Caco-2 (cell line): ENCODE data around the gene GALNT18. TPM values are rescaled to one million over a fixed set of nuclear protein-coding genes. Genes with fewer than 3 reads are reported as not detected.

ENCODE experiments used
- BruUV-seq: library from RNA; stranded (reverse); fragments of 400-500 nt; replicated peaks from 2 replicates; lab custom pipeline; 2021; lab: Mats Ljungman, UMichigan
- CTCF ChIA-PET: fragments of 300-600 bp; sonication (Branson Sonifier 250); formaldehyde crosslinking; loops from one replicate; lab custom pipeline; 2022; ENCODE audit warnings: antibody characterized with exemption; lab: Charles Lee
- POLR2A ChIA-PET: fragments of 300-600 bp; sonication (Branson Sonifier 250); formaldehyde crosslinking; loops from one replicate; lab custom pipeline; 2022; ENCODE audit warnings: antibody characterized with exemption; lab: Charles Lee
- DNase-seq, 2 experiments: peaks; one replicate each; pipeline versions ENCODE4 v3.0.0 to v3.0.0-alpha.2; 2020 to 2022
- H3K27me3 ChIP-seq: replicated peaks from 2 replicates; pipeline ENCODE4 v1.6.0; 2011; ENCODE audit warnings: low read length; ENCODE audit not compliant: control insufficient read depth, insufficient read depth
- H3K36me3 ChIP-seq: 2 replicates; pipeline ENCODE4 v1.5.1; 2011; ENCODE audit warnings: low read length; ENCODE audit not compliant: control insufficient read depth, insufficient read depth
- H3K4me1 ChIP-seq: fragments of 250-450 bp; sonication (Bioruptor Pico); 2 replicates; pipeline ENCODE4 v1.5.1; 2020; ENCODE audit warnings: mild to moderate bottlenecking
- H3K4me3 ChIP-seq: 2 replicates; pipeline ENCODE4 v1.5.1; 2011; ENCODE audit warnings: low read depth, mild to moderate bottlenecking, control low read depth, low read length
- H3K9me3 ChIP-seq: fragments of 250-450 bp; sonication (Bioruptor Pico); 2 replicates; pipeline ENCODE4 v1.5.1; 2020; ENCODE audit warnings: mild to moderate bottlenecking, moderate library complexity
- H3K27ac Mint-ChIP-seq: one replicate; pipeline ENCODE4 v1.8.0; 2022; ENCODE audit warnings: mixed read lengths; ENCODE audit not compliant: unreplicated experiment
- H3K27me3 Mint-ChIP-seq: one replicate; pipeline ENCODE4 v1.8.0; 2022; ENCODE audit warnings: mixed read lengths; ENCODE audit not compliant: insufficient read depth, unreplicated experiment
- H3K36me3 Mint-ChIP-seq: one replicate; pipeline ENCODE4 v1.8.0; 2022; ENCODE audit warnings: mild to moderate bottlenecking, mixed read lengths; ENCODE audit not compliant: insufficient read depth, unreplicated experiment
- H3K4me1 Mint-ChIP-seq: one replicate; pipeline ENCODE4 v1.8.0; 2022; ENCODE audit warnings: low read depth, mixed read lengths; ENCODE audit not compliant: unreplicated experiment
- H3K4me3 Mint-ChIP-seq: one replicate; pipeline ENCODE4 v1.8.0; 2022; ENCODE audit warnings: mild to moderate bottlenecking, moderate library complexity, mixed read lengths; ENCODE audit not compliant: unreplicated experiment
- H3K9me3 Mint-ChIP-seq: one replicate; pipeline ENCODE4 v1.8.0; 2022; ENCODE audit warnings: mixed read lengths; ENCODE audit not compliant: unreplicated experiment
- intact Hi-C: fragments of 100-400 bp; cut with micrococcal nuclease; formaldehyde crosslinking; loops from one replicate; pipeline ENCODE4 v1.10.0; 2022; ENCODE audit not compliant: unreplicated experiment
- total RNA-seq: library from RNA; stranded (reverse); gene quantifications from 2 replicates; pipeline ENCODE4 v1.2.3, GENCODE V29; 2022
- TF ChIP-seq, protein P1 (sequence below), 2 experiments: fragments of 200-600 bp in 1 of 2; IDR thresholded peaks; 1 replicate in 1 of 2; 2 replicates in 1 of 2; pipeline versions ENCODE4 v1.5.1 to v1.8.0; 2011 to 2022; ENCODE audit warnings: antibody characterized with exemption in 1 of 2, control low read depth in 1 of 2, inconsistent platforms in 1 of 2, low read depth in 1 of 2, low read length in 1 of 2, mild to moderate bottlenecking in 1 of 2, moderate library complexity in 1 of 2; ENCODE audit not compliant: insufficient read depth in 1 of 2, severe bottlenecking in 1 of 2, unreplicated experiment in 1 of 2

GALNT18 gene
- total RNA-seq, 1 experiment from 2014 or later = 0.43 TPM

DNA sequence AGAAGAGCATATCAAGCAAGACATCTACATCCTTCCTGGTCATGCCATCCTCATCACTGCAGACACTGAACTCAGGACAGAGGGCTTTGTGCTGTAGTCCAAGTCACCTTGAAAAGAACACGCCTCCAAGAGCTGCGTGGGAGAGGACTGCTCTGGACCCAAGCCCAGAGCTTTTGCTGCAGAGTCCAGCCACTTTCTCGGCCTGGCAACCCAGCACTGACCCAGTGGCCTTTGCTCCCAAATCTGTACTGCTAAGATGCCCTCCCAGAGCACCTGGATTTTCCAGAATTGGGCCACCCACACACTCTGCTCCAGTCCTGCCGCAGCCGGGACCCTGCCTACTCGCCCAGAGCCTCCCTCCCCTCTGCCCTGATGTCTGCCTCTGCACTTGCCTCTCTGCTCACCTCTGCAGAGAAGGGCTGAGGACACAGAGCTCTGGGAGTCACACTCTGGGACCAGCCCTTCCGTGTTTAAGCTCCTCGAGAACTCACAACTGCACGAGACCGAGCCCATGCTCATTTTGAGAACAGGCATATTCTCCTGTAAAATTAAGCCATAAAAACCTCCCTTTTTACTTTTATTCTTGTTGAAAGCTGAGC is 185.0 kb downstream of the GALNT18 start:
- BruUV-seq = no TSS peak
- no peaks in the 10 kb centered on the region for H3K36me3 Mint-ChIP-seq
- Histone ChIP-seq H3K4me1 (no peaks in the 10 kb centered on the region), H3K4me3 (no peak overlapping the region), H3K36me3 (no peaks in the 10 kb centered on the region), H3K27me3 (no peaks in the 10 kb centered on the region), H3K9me3 (no peaks in the 10 kb centered on the region)
- DNase-seq = no peak
- H3K9me3 Mint-ChIP-seq = no peaks in the 10 kb centered on the region
- CTCF ChIA-PET = no interaction called here
- intact Hi-C loops = no loop called here
- H3K27ac Mint-ChIP-seq = no peak overlapping the region
- no peak overlapping the region for H3K4me3 Mint-ChIP-seq
- POLR2A ChIA-PET = interaction anchor here (0.6 kb wide), 1 partner anchor 88 kb away, joined by 5 read pairs; no protein-coding TSS in a partner anchor
- no peaks in the 10 kb centered on the region for H3K4me1 Mint-ChIP-seq
- peaks cover 11% of the 10 kb centered on the region for H3K27me3 Mint-ChIP-seq
- TF ChIP-seq, protein P1, sequence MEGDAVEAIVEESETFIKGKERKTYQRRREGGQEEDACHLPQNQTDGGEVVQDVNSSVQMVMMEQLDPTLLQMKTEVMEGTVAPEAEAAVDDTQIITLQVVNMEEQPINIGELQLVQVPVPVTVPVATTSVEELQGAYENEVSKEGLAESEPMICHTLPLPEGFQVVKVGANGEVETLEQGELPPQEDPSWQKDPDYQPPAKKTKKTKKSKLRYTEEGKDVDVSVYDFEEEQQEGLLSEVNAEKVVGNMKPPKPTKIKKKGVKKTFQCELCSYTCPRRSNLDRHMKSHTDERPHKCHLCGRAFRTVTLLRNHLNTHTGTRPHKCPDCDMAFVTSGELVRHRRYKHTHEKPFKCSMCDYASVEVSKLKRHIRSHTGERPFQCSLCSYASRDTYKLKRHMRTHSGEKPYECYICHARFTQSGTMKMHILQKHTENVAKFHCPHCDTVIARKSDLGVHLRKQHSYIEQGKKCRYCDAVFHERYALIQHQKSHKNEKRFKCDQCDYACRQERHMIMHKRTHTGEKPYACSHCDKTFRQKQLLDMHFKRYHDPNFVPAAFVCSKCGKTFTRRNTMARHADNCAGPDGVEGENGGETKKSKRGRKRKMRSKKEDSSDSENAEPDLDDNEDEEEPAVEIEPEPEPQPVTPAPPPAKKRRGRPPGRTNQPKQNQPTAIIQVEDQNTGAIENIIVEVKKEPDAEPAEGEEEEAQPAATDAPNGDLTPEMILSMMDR (IDR thresholded peaks at IDR 0.05; ENCODE audit: insufficient read depth in 1 of 2, low read depth in 1 of 2, low read length in 1 of 2, severe bottlenecking in 1 of 2, unreplicated experiment in 1 of 2) = no peak

DNA sequence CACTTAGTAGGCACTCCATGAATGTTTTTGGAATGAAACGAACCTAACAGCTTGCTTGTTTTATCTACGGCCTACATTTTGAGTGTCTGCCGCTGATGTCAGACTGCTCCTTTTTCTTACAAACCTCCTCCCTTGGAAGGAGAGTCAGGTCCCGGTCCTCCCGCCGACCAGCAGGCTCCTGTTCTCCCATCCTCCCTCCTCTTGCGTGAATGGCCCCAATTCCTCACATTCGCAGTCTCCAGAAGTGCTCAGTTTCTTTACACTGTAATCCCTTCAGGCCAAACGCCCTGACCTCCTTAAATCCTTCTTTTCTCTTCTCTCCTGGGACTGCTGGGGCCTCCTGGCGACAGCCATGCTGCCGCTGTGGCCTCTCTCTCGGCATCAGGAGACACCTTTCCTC is 186.2 kb downstream of the GALNT18 start:
- Mint-ChIP-seq H3K27me3 (peaks cover 18% of the 10 kb centered on the region), H3K4me1 (no peaks in the 10 kb centered on the region), H3K36me3 (no peaks in the 10 kb centered on the region), H3K9me3 (no peaks in the 10 kb centered on the region), H3K4me3 (no peak overlapping the region), H3K27ac (no peak overlapping the region)
- Histone ChIP-seq H3K27me3 (no peaks in the 10 kb centered on the region), H3K9me3 (no peaks in the 10 kb centered on the region), H3K36me3 (no peaks in the 10 kb centered on the region), H3K4me3 (no peak overlapping the region), H3K4me1 (no peaks in the 10 kb centered on the region)
- POLR2A ChIA-PET = no interaction called here
- CTCF ChIA-PET = no interaction called here
- no TSS peak for BruUV-seq
- TF ChIP-seq, protein P1 (IDR thresholded peaks at IDR 0.05; ENCODE audit: insufficient read depth in 1 of 2, low read depth in 1 of 2, low read length in 1 of 2, severe bottlenecking in 1 of 2, unreplicated experiment in 1 of 2) = no peak
- intact Hi-C loops = no loop called here
- DNase-seq = no peak

DNA sequence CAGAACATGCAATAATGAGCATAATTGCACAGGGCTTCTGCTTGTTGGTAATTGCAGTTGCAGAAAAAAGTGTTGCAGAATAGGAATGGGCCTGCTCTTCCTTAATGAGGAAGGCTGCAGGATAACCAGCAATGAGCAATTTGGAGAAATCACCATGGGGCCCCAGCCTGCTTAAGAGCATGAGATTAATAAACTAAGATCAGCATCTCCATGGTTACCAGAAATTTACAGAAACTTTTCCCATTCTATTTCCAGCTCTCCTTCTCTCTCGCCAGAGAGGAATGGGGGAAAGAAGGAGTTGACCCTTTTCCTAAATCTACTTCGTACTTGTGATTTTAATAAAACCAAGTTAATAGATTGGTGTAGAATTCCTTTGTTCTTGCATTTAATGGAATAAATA is 187.8 kb downstream of the GALNT18 start:
- no TSS peak for BruUV-seq
- no peaks in the 10 kb centered on the region for H3K9me3 ChIP-seq
- Mint-ChIP-seq H3K27me3 (peaks cover 23% of the 10 kb centered on the region), H3K27ac (no peak overlapping the region), H3K4me1 (no peaks in the 10 kb centered on the region), H3K36me3 (no peaks in the 10 kb centered on the region), H3K9me3 (no peaks in the 10 kb centered on the region), H3K4me3 (no peak overlapping the region)
- no peaks in the 10 kb centered on the region for H3K4me1 ChIP-seq
- ChIA-PET CTCF (no interaction called here), POLR2A (no interaction called here)
- intact Hi-C loops = no loop called here
- DNase-seq = no peak
- no peaks in the 10 kb centered on the region for H3K27me3 ChIP-seq
- H3K4me3 ChIP-seq = no peak overlapping the region
- no peaks in the 10 kb centered on the region for H3K36me3 ChIP-seq
- TF ChIP-seq, protein P1 (IDR thresholded peaks at IDR 0.05; ENCODE audit: insufficient read depth in 1 of 2, low read depth in 1 of 2, low read length in 1 of 2, severe bottlenecking in 1 of 2, unreplicated experiment in 1 of 2) = no peak
